Chondrocyte (in vitro differentiated cells): ENCODE data around the gene WDR7. TPM values are rescaled to one million over a fixed set of nuclear protein-coding genes. Genes with fewer than 3 reads are reported as not detected.

Experiments used
- DNase-seq: peaks from one replicate; pipeline ENCODE4 v3.0.0; 2021; ENCODE audit warnings: mixed read lengths, low spot score
- H3K27ac Mint-ChIP-seq: one replicate; pipeline ENCODE4 v1.8.0; 2021; ENCODE audit warnings: mild to moderate bottlenecking, moderate library complexity, mixed read lengths; ENCODE audit not compliant: unreplicated experiment
- H3K27me3 Mint-ChIP-seq: 2 replicates; pipeline ENCODE4 v1.8.0; 2021; ENCODE audit warnings: low read depth, mixed read lengths
- H3K36me3 Mint-ChIP-seq: 2 replicates; pipeline ENCODE4 v1.8.0; 2021; ENCODE audit warnings: low read depth, mixed read lengths
- H3K4me1 Mint-ChIP-seq: 2 replicates; pipeline ENCODE4 v1.8.0; 2021; ENCODE audit warnings: low read depth, mild to moderate bottlenecking, mixed read lengths
- H3K4me3 Mint-ChIP-seq: one replicate; pipeline ENCODE4 v1.8.0; 2021; ENCODE audit warnings: mild to moderate bottlenecking, moderate library complexity, mixed read lengths; ENCODE audit not compliant: unreplicated experiment
- H3K9me3 Mint-ChIP-seq: 2 replicates; pipeline ENCODE4 v1.8.0; 2021; ENCODE audit warnings: low read depth, mixed read lengths
- CTCF ChIP-seq: fragments of 200-600 bp; sonication (generic); IDR thresholded peaks from 2 replicates; pipeline ENCODE4 v1.5.0; 2021; ENCODE audit warnings: antibody characterized with exemption, mild to moderate bottlenecking, moderate library complexity
- total RNA-seq: library from RNA; stranded (reverse); gene quantifications from 3 replicates; pipeline ENCODE4 v1.2.1, GENCODE V29; 2021

WDR7 gene
- total RNA-seq, 1 donor from 2014 or later = 14.9 TPM

- no peak overlapping the region for H3K27ac Mint-ChIP-seq
- peaks cover 55% of the 10 kb centered on the region for H3K4me1 Mint-ChIP-seq
- H3K4me3 Mint-ChIP-seq = no peak overlapping the region
- TF ChIP-seq CTCF = no peak
- DNase-seq = no peak
- H3K27me3 Mint-ChIP-seq = no peaks in the 10 kb centered on the region
- peaks cover 4% of the 10 kb centered on the region for H3K36me3 Mint-ChIP-seq
- no peaks in the 10 kb centered on the region for H3K9me3 Mint-ChIP-seq
Observed at GRCh38 chr18:56632070-56633022, 18.8 kb upstream of the WDR7 start.

- H3K27ac Mint-ChIP-seq = peak overlapping the region; percentile 27
- H3K27me3 Mint-ChIP-seq = no peaks in the 10 kb centered on the region
- DNase-seq = no peak
- no peaks in the 10 kb centered on the region for H3K9me3 Mint-ChIP-seq
- H3K36me3 Mint-ChIP-seq = peaks cover 4% of the 10 kb centered on the region
- no peak for TF ChIP-seq CTCF
- peaks cover 54% of the 10 kb centered on the region for H3K4me1 Mint-ChIP-seq
- H3K4me3 Mint-ChIP-seq = peak overlapping the region; percentile 17
Observed at GRCh38 chr18:56635007-56635406, 16.2 kb upstream of the WDR7 start.

- Mint-ChIP-seq H3K4me3 (peak overlapping the region; percentile 99), H3K27ac (peak overlapping the region; percentile 100), H3K36me3 (peaks cover 4% of the 10 kb centered on the region), H3K27me3 (no peaks in the 10 kb centered on the region), H3K4me1 (peaks cover 50% of the 10 kb centered on the region), H3K9me3 (no peaks in the 10 kb centered on the region)
- no peak for TF ChIP-seq CTCF
- DNase-seq = no peak
Observed at GRCh38 chr18:56637176-56637575, 14.0 kb upstream of the WDR7 start.

GRCh38 chr18:56637711-56638231 is 13.4 kb upstream of the WDR7 start:
- Mint-ChIP-seq H3K27me3 (no peaks in the 10 kb centered on the region), H3K4me1 (peaks cover 45% of the 10 kb centered on the region), H3K36me3 (peaks cover 4% of the 10 kb centered on the region), H3K9me3 (no peaks in the 10 kb centered on the region), H3K27ac (peak overlapping the region; percentile 100), H3K4me3 (peak overlapping the region; percentile 99)
- DNase-seq = no peak
- no peak for TF ChIP-seq CTCF

GRCh38 chr18:56638232-56639103 is 12.7 kb upstream of the WDR7 start, which contains the start of gene TXNL1:
TXNL1 (minus strand) TSS chr18:56638592; CDS start chr18:56638440, 152 bp downstream.
- H3K27ac Mint-ChIP-seq = peak within 1 kb of the TSS; percentile 100
- no peaks in the 10 kb centered on the region for H3K9me3 Mint-ChIP-seq
- H3K27me3 Mint-ChIP-seq = no peaks in the 10 kb centered on the region
- peak within 1 kb of the TSS; percentile 99 for H3K4me3 Mint-ChIP-seq
- DNase-seq = peak; percentile 99
- H3K36me3 Mint-ChIP-seq = peaks cover 4% of the 10 kb centered on the region
- H3K4me1 Mint-ChIP-seq = peaks cover 44% of the 10 kb centered on the region
- no peak for TF ChIP-seq CTCF
